Measurements from ENCODE around the gene PALM3. TPM values are rescaled to one million over a fixed set of nuclear protein-coding genes. Genes with fewer than 3 reads are reported as not detected.

Gene PALM3
- total and polyA plus RNA-seq, 10 of the 15 experiments (the other 5 are each of a cell fraction or from before 2014, with no cell fraction given): 0.07 TPM; not detected in 9

DNA sequence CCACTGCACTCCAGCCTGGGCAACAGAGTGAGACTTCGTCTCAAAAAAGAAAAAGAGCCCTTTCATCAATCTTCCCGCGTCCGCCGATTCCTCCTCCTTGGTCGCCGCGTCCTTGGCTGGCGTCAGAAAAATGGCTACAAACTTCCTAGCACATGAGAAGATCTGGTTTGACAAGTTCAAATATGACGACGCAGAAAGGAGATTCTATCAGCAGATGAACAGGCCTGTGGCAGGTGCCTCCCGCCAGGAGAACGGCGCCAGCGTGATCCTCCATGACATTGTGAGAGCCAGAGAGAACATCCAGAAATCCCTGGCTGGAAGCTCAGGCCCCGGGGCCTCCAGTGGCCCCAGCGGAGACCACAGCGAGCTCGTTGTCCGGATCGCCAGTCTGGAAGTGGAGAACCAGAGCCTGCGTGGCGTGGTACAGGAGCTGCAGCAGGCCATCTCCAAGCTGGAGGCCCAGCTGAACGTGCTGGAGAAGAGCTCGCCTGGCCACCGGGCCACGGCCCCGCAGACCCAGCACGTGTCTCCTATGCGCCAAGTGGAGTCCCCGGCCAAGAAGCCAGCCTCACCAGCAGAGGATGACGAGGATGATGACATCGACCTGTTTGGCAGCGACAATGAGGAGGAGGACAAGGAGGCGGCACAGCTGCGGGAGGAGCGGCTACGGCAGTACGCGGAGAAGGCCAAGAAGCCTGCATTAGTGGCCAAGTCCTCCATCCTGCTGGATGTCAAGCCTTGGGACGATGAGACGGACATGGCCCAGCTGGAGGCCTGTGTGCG is 8.6 kb upstream of the PALM3 start:
- FAIRE-seq: no peak
- BruUV-seq (replicated peaks): no TSS peak
- Histone ChIP-seq H3K4me3 (no peak overlapping the region), H3K27ac (ENCODE audit: control insufficient read depth, insufficient read depth) (no peak overlapping the region), H3K79me2 (ENCODE audit: control insufficient read depth, insufficient read depth, low read length) (no peaks in the 10 kb centered on the region), H3K27me3 (replicated peaks in 1 of 2; ENCODE audit: control insufficient read depth in 2 of 2, insufficient read depth in 2 of 2, low read length in 1 of 2) (no peaks in the 10 kb centered on the region), H4K20me1 (ENCODE audit: control insufficient read depth, insufficient read depth) (no peaks in the 10 kb centered on the region), H3K4me1 (ENCODE audit: control insufficient read depth, insufficient read depth, low read length) (peaks cover 19% of the 10 kb centered on the region), H3K9me3 (replicated peaks; ENCODE audit: control insufficient read depth, insufficient read depth, low read length) (no peaks in the 10 kb centered on the region), H3K4me2 (ENCODE audit: control insufficient read depth, insufficient read depth) (no peak overlapping the region), H2AFZ (ENCODE audit: control insufficient read depth, low read depth, low read length) (no peak overlapping the region), H3K9ac (ENCODE audit: control insufficient read depth, insufficient read depth, low read length) (no peak overlapping the region), H3K36me3 (ENCODE audit: control insufficient read depth in 2 of 2, insufficient read depth in 2 of 2, low read length in 1 of 2) (no peaks in the 10 kb centered on the region)
- TF ChIP-seq STAT1 (conservative IDR thresholded peaks at IDR 0.05) (no peak), NR2C1 (IDR thresholded peaks at IDR 0.05) (no peak), NBN (IDR thresholded peaks at IDR 0.05) (no peak), SMARCA5 (IDR thresholded peaks at IDR 0.05) (no peak), POLR2AphosphoS2 (IDR thresholded peaks at IDR 0.05; ENCODE audit: low read depth, low read length) (no peak)
- TF ChIP-seq, protein P1, sequence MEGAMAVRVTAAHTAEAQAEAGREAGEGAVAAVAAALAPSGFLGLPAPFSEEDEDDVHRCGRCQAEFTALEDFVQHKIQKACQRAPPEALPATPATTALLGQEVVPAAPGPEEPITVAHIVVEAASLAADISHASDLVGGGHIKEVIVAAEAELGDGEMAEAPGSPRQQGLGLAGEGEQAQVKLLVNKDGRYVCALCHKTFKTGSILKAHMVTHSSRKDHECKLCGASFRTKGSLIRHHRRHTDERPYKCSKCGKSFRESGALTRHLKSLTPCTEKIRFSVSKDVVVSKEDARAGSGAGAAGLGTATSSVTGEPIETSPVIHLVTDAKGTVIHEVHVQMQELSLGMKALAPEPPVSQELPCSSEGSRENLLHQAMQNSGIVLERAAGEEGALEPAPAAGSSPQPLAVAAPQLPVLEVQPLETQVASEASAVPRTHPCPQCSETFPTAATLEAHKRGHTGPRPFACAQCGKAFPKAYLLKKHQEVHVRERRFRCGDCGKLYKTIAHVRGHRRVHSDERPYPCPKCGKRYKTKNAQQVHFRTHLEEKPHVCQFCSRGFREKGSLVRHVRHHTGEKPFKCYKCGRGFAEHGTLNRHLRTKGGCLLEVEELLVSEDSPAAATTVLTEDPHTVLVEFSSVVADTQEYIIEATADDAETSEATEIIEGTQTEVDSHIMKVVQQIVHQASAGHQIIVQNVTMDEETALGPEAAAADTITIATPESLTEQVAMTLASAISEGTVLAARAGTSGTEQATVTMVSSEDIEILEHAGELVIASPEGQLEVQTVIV (IDR thresholded peaks at IDR 0.05; ENCODE audit: borderline replicate concordance, partially characterized antibody): no peak
- TF ChIP-seq, protein P2, sequence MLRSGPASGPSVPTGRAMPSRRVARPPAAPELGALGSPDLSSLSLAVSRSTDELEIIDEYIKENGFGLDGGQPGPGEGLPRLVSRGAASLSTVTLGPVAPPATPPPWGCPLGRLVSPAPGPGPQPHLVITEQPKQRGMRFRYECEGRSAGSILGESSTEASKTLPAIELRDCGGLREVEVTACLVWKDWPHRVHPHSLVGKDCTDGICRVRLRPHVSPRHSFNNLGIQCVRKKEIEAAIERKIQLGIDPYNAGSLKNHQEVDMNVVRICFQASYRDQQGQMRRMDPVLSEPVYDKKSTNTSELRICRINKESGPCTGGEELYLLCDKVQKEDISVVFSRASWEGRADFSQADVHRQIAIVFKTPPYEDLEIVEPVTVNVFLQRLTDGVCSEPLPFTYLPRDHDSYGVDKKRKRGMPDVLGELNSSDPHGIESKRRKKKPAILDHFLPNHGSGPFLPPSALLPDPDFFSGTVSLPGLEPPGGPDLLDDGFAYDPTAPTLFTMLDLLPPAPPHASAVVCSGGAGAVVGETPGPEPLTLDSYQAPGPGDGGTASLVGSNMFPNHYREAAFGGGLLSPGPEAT (IDR thresholded peaks at IDR 0.05; ENCODE audit: low read depth): no peak
- TF ChIP-seq, protein P3, sequence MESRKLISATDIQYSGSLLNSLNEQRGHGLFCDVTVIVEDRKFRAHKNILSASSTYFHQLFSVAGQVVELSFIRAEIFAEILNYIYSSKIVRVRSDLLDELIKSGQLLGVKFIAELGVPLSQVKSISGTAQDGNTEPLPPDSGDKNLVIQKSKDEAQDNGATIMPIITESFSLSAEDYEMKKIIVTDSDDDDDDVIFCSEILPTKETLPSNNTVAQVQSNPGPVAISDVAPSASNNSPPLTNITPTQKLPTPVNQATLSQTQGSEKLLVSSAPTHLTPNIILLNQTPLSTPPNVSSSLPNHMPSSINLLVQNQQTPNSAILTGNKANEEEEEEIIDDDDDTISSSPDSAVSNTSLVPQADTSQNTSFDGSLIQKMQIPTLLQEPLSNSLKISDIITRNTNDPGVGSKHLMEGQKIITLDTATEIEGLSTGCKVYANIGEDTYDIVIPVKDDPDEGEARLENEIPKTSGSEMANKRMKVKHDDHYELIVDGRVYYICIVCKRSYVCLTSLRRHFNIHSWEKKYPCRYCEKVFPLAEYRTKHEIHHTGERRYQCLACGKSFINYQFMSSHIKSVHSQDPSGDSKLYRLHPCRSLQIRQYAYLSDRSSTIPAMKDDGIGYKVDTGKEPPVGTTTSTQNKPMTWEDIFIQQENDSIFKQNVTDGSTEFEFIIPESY (IDR thresholded peaks at IDR 0.05): no peak
- TF ChIP-seq, protein P4, sequence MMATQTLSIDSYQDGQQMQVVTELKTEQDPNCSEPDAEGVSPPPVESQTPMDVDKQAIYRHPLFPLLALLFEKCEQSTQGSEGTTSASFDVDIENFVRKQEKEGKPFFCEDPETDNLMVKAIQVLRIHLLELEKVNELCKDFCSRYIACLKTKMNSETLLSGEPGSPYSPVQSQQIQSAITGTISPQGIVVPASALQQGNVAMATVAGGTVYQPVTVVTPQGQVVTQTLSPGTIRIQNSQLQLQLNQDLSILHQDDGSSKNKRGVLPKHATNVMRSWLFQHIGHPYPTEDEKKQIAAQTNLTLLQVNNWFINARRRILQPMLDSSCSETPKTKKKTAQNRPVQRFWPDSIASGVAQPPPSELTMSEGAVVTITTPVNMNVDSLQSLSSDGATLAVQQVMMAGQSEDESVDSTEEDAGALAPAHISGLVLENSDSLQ (IDR thresholded peaks at IDR 0.05): no peak
- TF ChIP-seq, protein P5, sequence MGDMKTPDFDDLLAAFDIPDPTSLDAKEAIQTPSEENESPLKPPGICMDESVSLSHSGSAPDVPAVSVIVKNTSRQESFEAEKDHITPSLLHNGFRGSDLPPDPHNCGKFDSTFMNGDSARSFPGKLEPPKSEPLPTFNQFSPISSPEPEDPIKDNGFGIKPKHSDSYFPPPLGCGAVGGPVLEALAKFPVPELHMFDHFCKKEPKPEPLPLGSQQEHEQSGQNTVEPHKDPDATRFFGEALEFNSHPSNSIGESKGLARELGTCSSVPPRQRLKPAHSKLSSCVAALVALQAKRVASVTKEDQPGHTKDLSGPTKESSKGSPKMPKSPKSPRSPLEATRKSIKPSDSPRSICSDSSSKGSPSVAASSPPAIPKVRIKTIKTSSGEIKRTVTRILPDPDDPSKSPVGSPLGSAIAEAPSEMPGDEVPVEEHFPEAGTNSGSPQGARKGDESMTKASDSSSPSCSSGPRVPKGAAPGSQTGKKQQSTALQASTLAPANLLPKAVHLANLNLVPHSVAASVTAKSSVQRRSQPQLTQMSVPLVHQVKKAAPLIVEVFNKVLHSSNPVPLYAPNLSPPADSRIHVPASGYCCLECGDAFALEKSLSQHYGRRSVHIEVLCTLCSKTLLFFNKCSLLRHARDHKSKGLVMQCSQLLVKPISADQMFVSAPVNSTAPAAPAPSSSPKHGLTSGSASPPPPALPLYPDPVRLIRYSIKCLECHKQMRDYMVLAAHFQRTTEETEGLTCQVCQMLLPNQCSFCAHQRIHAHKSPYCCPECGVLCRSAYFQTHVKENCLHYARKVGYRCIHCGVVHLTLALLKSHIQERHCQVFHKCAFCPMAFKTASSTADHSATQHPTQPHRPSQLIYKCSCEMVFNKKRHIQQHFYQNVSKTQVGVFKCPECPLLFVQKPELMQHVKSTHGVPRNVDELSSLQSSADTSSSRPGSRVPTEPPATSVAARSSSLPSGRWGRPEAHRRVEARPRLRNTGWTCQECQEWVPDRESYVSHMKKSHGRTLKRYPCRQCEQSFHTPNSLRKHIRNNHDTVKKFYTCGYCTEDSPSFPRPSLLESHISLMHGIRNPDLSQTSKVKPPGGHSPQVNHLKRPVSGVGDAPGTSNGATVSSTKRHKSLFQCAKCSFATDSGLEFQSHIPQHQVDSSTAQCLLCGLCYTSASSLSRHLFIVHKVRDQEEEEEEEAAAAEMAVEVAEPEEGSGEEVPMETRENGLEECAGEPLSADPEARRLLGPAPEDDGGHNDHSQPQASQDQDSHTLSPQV (IDR thresholded peaks at IDR 0.05): no peak
- SMC1A ChIA-PET (ENCODE audit: uncharacterized antibody, unreplicated experiment): interaction anchor here (1.0 to 5.4 kb wide), 6 partner anchors 11 to 190 kb away, joined by 3 to 47 read pairs (median 6); partner anchors contain the start of gene NANOS3
- RAD21 ChIA-PET (ENCODE audit: unreplicated experiment): interaction anchor here (1.0 to 3.1 kb wide), 10 partner anchors 10 to 190 kb away, joined by 3 to 40 read pairs (median 8); no protein-coding TSS in a partner anchor
- POLR2A ChIA-PET: interaction anchor here (0.6 to 1.3 kb wide), 2 partner anchors 10 to 200 kb away, joined by 4 to 5 read pairs; no protein-coding TSS in a partner anchor
- in situ Hi-C loops (cut with MboI): loop anchor here (5.0 to 25.0 kb wide), 3 partner anchors 188 to 783 kb away; no protein-coding TSS in a partner anchor
- no peak for DNase-seq (ENCODE audit: low read depth, low spot score)
- CTCF ChIA-PET: interaction anchor here (0.7 to 6.7 kb wide), 21 partner anchors 10 to 472 kb away, joined by 3 to 152 read pairs (median 5); partner anchors contain the start of genes ASF1B, IL27RA and NANOS3
- WGBS (ENCODE audit: insufficient coverage, insufficient replicate concordance, low lambda C conversion rate, missing lambda C conversion rate): 84% methylated on average over 43 of the region's 43 CpGs
- intact Hi-C loops (cut with micrococcal nuclease; ENCODE audit: unreplicated experiment): loop anchor here (5.0 kb wide), 1 partner anchor 277 kb away; no protein-coding TSS in a partner anchor
- no peak for ATAC-seq

Measured in GM12878 (cell line).